Right lobe of liver (tissue), 6 donors: ENCODE measurements around the gene MC5R. TPM values are rescaled to one million over a fixed set of nuclear protein-coding genes. Genes with fewer than 3 reads are reported as not detected.
A peak's percentile ranks its signal among the peaks of the same experiment; 100 is the strongest.

Source experiments
- ATAC-seq, 4 donors: fragments of 200-7000 bp; cut with Tn5 transposase; one replicate each; pipeline ENCODE4 v1.9.1; 2020; ENCODE audit warnings: mild to moderate bottlenecking in 4 of 4, moderate library complexity in 4 of 4
- DNase-seq, 3 donors: peaks; one replicate each; pipeline ENCODE4 v3.0.0-alpha.2; 2020
- H3K27ac ChIP-seq, 3 donors: fragments of 200-600 bp; one replicate each; pipeline ENCODE4 v1.8.0; 2022
- H3K27me3 ChIP-seq, 2 donors: fragments of 200-600 bp; one replicate each; pipeline ENCODE4 v1.8.0; 2022
- H3K36me3 ChIP-seq, 4 donors: fragments of 200-600 bp; sonication (generic) in 1 of 4; one replicate each; pipeline versions ENCODE4 v1.5.1 to v1.8.0; 2017 to 2022; ENCODE audit warnings: control low read depth in 1 of 4
- H3K4me1 ChIP-seq, 4 donors: fragments of 200-600 bp; sonication (generic) in 1 of 4; one replicate each; pipeline versions ENCODE4 v1.5.1 to v1.8.0; 2017 to 2022; ENCODE audit warnings: control low read depth in 1 of 4
- H3K4me3 ChIP-seq, 3 donors: fragments of 200-600 bp; one replicate each; pipeline ENCODE4 v1.8.0; 2022
- H3K9me3 ChIP-seq, 4 donors: fragments of 200-600 bp; sonication (generic) in 1 of 4; one replicate each; pipeline versions ENCODE4 v1.5.1 to v1.8.0; 2017 to 2022; ENCODE audit warnings: control low read depth in 1 of 4
- CTCF ChIP-seq, 4 donors: fragments of 200-600 bp in 3 of 4; fragments of 450-650 bp in 1 of 4; IDR thresholded peaks; one replicate each; pipeline versions ENCODE4 v1.5.1 to v1.8.0; 2016 to 2022; ENCODE audit warnings: antibody characterized with exemption in 4 of 4, mild to moderate bottlenecking in 2 of 4
- POLR2A ChIP-seq: fragments of 450-650 bp; IDR thresholded peaks from one replicate; pipeline ENCODE4 v1.6.1; 2017; ENCODE audit warnings: antibody characterized with exemption, mild to moderate bottlenecking
- WGBS: methylation state at CpG from one replicate; pipeline ENCODE4 v1.1.6; 2018; ENCODE audit warnings: low coverage, low lambda C conversion rate; ENCODE audit not compliant: insufficient coverage; ENCODE audit errors: missing lambda C conversion rate; 5-methylcytosine and 5-hydroxymethylcytosine counted together
- intact Hi-C, 2 donors: fragments of 100-400 bp; cut with DNase I; formaldehyde crosslinking; loops; one replicate each; pipeline versions ENCODE4 v1.11.2 to v1.14.1; 2022
- long read RNA-seq: library from polyadenylated mRNA; unstranded; transcript quantifications from one replicate; pipeline ENCODE4 v2.0.0, GENCODE V29; 2019
- total RNA-seq, 6 experiments: library from RNA; depleted of rRNA in 2 of 6; stranded (reverse); fragments of >200 nt in 2 of 6; fragmentation: NEBNext Ultra II Directional in 3 of 6; extraction: Animal tissue kit (Norgen Biotek cat#: 25700) in 3 of 6; gene quantifications; one replicate each; pipeline versions ENCODE4 v1.1.0 to v1.2.4, GENCODE V29; 2016 to 2023
- donor health status: DM: no; HTN: yes; CAD: no.
- donor health status: DM: no; HTN: no; CAD: no.
- donor health status: DM: no; HTN: no; CAD: no.
- donor health status: DM: no; HTN: yes; CAD: no.
- donor health status: DM: no; HTN: yes; CAD: no.

Gene MC5R
- total RNA-seq: not detected
- long read RNA-seq: 0 reads

GRCh38 chr18:13823707-13824395 lies at the start of gene MC5R:
MC5R (plus strand) TSS chr18:13824149; CDS start chr18:13825766, 1,617 bp downstream.
- Histone ChIP-seq H3K36me3 (no peaks in the 10 kb centered on the region), H3K27ac (no peak within 1 kb of the TSS), H3K4me3 (peak within 1 kb of the TSS; percentile 33 to 49 (median 36)), H3K4me1 (peaks cover 0 to 4% (median 0%) of the 10 kb centered on the region in 4 donors), H3K9me3 (no peaks in the 10 kb centered on the region), H3K27me3 (no peaks in the 10 kb centered on the region)
- DNase-seq: peak; percentile 68 to 77 (median 72)
- TF ChIP-seq POLR2A: no peak
- TF ChIP-seq CTCF (IDR thresholded peaks at IDR 0.05): peak; percentile 72 to 95 (median 80)
- ATAC-seq: peak; percentile 96 to 99 (median 98)
- WGBS: 14% methylated on average over 18 of the region's 54 CpGs
- intact Hi-C loops: loop anchor here in 1 of 2 donors (10.0 kb wide), 1 partner anchor 251 kb away; no protein-coding TSS in a partner anchor

- 69% methylated on average over 2 of the region's 3 CpGs for WGBS
- H3K36me3 ChIP-seq: no peaks in the 10 kb centered on the region
- H3K4me3 ChIP-seq: no peak overlapping the region
- no peak overlapping the region for H3K27ac ChIP-seq
- intact Hi-C loops: no loop called here
- ATAC-seq (no peak), DNase-seq (no peak)
- no peaks in the 10 kb centered on the region for H3K27me3 ChIP-seq
- no peak for TF ChIP-seq CTCF (IDR thresholded peaks at IDR 0.05)
- TF ChIP-seq POLR2A: no peak
- no peaks in the 10 kb centered on the region for H3K9me3 ChIP-seq
- no peaks in the 10 kb centered on the region for H3K4me1 ChIP-seq
Observed at GRCh38 chr18:13775058-13775457, 48.9 kb upstream of the MC5R start.

GRCh38 chr18:13791181-13791580 lies 32.8 kb upstream of the MC5R start:
- intact Hi-C loops: no loop called here

GRCh38 chr18:13793819-13794218 lies 30.1 kb upstream of the MC5R start:
- intact Hi-C loops: no loop called here
- H3K36me3 ChIP-seq: no peaks in the 10 kb centered on the region
- TF ChIP-seq POLR2A (no peak), CTCF (IDR thresholded peaks at IDR 0.05) (no peak)
- WGBS: 36% methylated on average over 7 of the region's 7 CpGs
- H3K4me3 ChIP-seq: no peak overlapping the region
- H3K27ac ChIP-seq: no peak overlapping the region
- no peaks in the 10 kb centered on the region for H3K9me3 ChIP-seq
- H3K27me3 ChIP-seq: no peaks in the 10 kb centered on the region
- H3K4me1 ChIP-seq: no peaks in the 10 kb centered on the region
- no peak for DNase-seq
- ATAC-seq: no peak

More at GRCh38 chr18:13791181-13791580, 32.8 kb upstream of the MC5R start:
- ATAC-seq (no peak), DNase-seq (no peak)
- H3K27ac ChIP-seq: no peak overlapping the region
- H3K4me3 ChIP-seq: no peak overlapping the region
- 68% methylated on average over 7 of the region's 7 CpGs for WGBS
- no peaks in the 10 kb centered on the region for H3K27me3 ChIP-seq
- no peaks in the 10 kb centered on the region for H3K36me3 ChIP-seq
- H3K4me1 ChIP-seq: no peaks in the 10 kb centered on the region
- TF ChIP-seq CTCF (IDR thresholded peaks at IDR 0.05) (no peak), POLR2A (no peak)
- H3K9me3 ChIP-seq: no peaks in the 10 kb centered on the region
